HG03135 (cell line): ENCODE results near the gene PARN.
A peak's percentile ranks its signal among the peaks of the same experiment; 100 is the strongest.

ENCODE experiments used
- ATAC-seq: cut with Tn5 transposase; IDR thresholded peaks from one replicate; pipeline ENCODE4 v1.9.1; 2021; ENCODE audit warnings: mild to moderate bottlenecking, moderate library complexity; ENCODE audit not compliant: unreplicated experiment

PARN gene

DNA sequence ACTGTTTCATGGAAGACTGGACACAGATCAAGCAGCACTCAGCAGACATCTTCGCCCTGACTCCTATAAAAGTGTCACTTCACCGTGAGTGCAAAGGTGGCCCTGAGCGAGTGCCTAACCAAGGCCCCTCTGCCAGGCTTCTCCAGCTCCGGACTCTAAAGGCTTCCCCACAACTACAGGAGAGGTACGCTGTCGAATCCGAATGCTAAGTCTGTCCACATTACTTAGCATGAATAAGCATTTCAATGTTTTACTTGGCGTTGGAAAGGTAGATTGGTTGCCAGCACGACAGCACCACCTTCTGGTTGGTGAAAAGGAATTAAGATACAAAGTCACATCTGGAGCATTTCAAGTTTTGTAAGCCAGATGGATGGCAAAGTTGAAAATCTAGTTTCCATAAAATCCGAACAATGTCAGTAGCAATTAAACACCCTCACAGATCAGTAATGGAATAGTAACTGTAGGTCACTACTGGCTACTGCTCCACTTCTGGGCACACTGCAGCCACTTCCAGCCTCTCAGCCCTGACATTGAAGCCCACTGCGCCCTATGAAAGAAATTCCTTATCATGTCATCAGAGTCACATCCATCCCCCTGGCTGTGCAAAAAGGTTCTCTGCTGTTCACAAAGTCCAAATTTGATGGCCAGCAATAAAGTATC, 100.9 kb downstream of the PARN start:
- no peak for ATAC-seq

DNA sequence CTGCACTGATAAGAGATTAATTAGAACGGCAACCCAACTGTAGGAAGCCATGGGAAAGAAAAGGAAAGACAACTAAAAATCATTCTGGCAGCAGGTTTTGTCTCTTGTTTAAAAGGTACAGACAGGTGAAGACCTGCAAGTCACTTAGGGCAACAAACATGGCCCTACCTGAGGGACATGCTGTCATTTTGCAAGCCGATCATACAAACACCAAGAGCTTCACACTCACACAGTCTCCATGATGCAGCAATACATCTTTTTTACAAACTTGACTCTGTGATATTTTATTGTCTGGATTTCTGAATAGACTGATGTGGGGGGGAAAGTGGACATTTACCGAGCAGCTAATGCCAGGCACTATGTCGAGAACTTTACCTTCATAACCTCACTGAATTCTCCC, 101.8 kb downstream of the PARN start:
- ATAC-seq, result no peak

GRCh38 chr16:14527411-14528044, 102.5 kb downstream of the PARN start:
- no peak for ATAC-seq

GRCh38 chr16:14525596-14525995, 104.5 kb downstream of the PARN start:
- ATAC-seq, result no peak

DNA sequence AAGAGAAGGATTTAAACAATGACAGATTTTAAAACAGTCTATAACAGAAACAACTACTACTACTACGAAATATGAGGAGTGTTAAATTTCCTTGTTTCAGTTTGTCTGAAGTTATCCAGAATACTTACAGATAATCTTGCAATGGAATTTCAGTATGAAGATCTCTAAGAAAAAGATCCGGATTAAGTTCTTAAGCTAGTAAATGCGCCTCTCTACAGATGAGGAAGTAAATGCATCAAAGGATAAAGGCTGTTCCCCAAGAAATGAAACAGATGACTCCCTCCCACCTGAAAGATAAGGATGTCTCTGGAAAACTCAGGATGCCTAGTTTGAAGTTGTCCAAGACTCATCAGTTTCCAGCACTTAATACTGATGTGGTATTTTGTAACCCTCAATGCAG, 105.1 kb downstream of the PARN start:
- no peak for ATAC-seq

GRCh38 chr16:14523632-14524031, 106.4 kb downstream of the PARN start:
- no peak for ATAC-seq

GRCh38 chr16:14522671-14523070, 107.4 kb downstream of the PARN start:
- ATAC-seq, result no peak

DNA sequence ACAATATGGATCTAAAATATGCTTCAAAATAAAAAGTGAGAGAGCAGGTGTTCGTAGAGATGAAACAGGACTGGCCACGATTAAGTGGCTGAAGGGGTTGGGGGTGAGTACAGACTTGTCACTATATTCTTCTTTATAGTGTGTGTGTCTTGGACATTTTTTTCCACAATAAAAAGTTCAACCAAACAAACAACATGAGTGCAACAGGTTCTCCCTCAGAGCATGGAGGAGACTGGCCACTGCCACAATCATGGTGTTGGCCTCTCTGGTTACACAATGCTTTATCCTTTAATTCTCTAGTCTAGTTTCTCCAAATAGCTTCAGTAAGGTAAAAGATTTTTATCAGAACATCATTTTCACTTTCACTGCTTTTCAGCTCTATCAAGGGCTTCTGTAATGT, 109.3 kb downstream of the PARN start:
- no peak for ATAC-seq

GRCh38 chr16:14514967-14515366, 115.1 kb downstream of the PARN start:
- ATAC-seq, result no peak

DNA sequence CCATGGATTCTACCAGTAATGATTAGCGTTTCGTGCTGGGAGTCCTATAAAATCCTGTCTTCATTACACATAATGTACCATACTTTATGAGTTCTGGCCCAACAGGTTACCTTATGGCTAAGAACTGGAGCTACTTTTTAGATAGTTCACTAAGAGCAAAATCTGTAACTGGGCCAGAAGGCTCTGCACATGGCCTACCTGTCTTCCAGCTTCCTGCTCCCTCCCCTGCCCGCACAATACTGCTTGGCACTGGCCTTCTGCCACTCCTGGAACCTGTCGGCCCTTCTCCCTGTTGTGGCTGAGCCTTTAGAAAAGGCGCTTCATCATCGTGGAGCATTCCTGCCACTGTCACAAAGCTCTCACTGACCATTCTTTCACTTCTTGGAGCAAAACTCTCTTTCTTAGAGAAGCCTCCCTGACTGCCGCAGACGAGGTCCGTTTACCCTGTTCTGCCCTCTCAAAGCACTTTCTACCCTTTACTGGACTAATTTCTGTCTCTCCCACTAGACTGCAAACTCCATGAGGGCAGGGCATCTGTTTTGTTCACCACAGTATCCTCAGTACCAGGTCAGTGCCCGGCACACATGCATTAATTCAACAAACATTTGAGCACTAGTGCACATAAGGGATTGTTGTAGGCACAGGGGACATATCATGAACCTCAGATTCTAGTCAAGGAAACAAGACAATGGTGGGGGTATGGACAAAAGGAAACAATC, 116.5 kb downstream of the PARN start:
- ATAC-seq, result no peak

GRCh38 chr16:14511800-14512135, 118.3 kb downstream of the PARN start:
- ATAC-seq, result no peak

DNA sequence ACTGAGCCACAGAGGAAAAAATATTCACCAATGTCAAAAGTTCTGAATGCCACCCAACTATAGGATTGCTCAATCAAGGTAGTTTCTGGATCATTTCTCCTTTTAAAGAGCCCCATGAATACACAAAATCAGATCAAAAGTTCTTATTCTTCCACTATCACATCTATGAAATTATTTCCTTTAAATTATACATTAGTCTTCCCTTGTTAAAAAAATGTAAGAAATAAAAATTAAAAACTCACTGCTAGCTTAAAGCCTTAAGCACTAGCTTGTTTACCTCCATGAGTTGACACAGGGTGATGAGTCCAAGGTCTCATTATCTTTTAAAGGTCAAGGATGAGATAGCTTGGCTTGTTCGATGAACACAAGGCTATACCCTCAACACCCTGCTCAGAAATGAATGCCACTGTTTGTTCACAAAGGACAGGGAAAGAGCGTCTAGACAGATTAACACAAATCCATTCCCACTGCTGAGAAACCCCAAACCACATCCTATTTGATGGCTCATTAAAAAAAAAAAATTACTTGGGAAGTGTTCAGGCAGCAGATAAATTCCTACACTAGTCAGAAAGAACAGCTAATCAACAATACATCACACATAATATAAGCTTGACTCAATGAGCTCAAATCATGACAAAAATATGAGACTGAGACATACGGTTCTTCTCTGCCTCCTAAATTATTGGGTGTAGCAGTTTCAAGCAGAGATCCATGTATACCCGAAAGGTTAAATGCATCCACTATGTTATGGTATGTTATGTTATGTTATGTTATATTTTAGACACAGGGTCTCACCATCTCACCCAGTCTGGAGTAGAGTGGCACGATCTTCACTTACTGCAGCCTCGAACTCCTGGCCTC, 118.9 kb downstream of the PARN start:
- no peak for ATAC-seq

DNA sequence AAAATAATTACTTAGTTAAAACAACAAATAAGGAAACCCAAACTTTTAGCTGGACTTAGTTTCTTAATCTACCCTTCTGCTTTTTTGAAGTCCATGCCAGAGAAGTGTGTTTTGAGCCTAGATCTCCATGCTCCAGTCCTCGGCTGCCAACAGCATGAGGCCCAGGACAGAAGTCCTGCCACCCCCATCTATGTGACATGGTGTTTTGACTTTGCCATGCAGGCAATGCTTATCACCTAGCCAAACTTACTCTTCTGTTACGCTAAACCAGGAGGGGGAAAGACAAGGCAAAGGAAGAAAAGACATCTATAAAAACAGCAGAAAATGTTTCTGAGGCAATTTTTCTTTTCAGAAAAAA, 119.5 kb downstream of the PARN start:
- ATAC-seq, result no peak

GRCh38 chr16:14509675-14510132, 120.4 kb downstream of the PARN start:
- no peak for ATAC-seq

DNA sequence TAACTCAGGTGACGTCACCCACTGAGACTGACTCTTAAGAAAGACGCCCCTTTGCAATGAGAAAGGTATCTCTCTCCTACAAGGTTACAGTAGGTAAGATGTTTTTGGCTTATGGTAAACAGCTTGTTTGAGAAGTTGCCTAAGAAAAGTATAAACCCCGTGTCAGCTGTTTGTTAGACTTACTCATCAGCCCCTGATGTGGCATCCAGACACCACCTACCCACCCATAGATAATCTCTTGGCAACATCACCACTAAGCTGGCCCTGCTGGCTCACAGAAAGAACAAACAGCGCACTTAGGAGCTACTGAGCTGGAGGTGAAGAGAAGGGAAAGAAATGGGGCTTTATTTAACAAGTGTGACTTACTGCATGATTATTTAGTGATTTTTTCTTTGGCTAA, 121.0 kb downstream of the PARN start:
- no peak for ATAC-seq

GRCh38 chr16:14505846-14506245, 124.2 kb downstream of the PARN start:
- ATAC-seq, result no peak

- peak; percentile 50 for ATAC-seq
Observed at GRCh38 chr16:14502932-14503741, 126.9 kb downstream of the PARN start.

DNA sequence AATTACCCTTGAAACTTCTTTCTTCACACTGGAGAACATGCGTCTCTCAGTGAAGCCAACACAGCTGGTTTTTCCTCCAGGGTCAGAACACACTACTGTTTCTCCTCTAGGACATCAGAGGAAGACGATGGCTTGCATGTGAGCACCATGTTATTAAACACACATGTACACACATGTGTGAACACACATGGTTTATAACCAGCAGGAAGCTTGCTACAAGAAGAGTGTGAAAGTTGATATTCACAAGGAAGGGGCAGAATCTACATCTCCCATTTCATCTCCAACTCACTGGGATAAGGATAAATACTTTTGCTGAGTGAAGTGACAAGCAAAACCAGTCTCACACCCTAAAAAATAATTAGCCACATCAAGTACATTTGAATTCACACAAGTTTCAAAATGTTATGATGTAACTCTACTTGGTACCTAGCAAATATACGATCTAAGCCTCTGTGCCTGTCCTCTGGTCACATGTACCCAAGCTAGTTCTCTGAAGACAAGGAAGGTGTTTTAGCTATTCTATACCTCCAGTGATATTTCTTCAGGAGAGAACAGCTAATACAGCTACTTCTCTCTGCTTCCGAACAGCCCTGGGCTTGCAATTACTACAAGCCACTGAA, 127.7 kb downstream of the PARN start:
- no peak for ATAC-seq

- no peak for ATAC-seq
Observed at GRCh38 chr16:14501331-14502255, 128.5 kb downstream of the PARN start.
